ENCODE data around the gene STRIT1.
"Not testable (repeated sequence)": the region's sequence is repeated elsewhere in the genome, so short reads cannot be mapped to it uniquely, and the experiment has no call there.

STRIT1 gene

DNA sequence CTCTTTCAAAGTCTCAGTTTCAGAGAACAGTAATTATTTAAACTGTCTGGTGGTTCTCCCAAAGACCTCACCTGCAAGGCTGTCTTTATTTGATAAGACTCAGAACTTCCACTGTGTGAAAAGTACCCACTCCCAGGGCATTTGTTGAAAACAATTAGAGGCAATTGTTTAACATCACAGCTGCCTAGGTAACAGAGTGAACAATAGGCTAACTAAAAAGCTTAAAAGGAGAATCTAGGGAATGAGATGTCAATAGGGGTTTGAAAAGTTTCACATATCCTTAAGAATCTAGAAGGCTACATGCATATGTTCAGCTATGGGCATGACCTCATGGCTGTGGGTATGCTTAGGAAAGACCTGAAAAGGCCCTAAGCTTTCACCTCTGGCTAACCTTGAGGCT, 2.9 kb upstream of the STRIT1 start:
- ATAC-seq (no peak), DNase-seq (no peak)
- no peak overlapping the region for H3K4me3 Mint-ChIP-seq
- peaks cover 0 to 25% of the 10 kb centered on the region in 2 donors for H3K9me3 Mint-ChIP-seq
- H3K27ac Mint-ChIP-seq, result no peak overlapping the region
- H3K27me3 Mint-ChIP-seq, result no peaks in the 10 kb centered on the region
- no peaks in the 10 kb centered on the region for H3K4me1 Mint-ChIP-seq

DNA sequence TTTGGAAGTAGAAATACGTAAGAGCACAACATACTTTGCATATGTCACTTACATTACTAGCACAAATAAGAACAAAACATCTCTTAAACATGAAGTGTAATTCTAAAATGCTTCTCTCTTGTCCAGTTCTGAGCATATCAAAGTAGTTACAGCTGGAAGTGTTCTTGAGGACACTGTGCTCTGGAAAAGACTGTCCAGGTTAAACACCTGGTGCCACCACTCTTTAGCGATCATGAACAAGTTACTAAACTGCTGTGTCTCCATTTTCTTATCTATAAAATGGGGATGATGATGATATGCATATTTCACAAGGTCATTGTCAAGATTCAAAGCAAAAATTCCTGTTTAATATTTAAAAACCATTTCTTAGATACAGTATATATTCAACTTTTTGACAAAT, 790 bp downstream of the STRIT1 start:
- H3K4me3 Mint-ChIP-seq, result no peak overlapping the region
- ATAC-seq, result no peak
- H3K27me3 Mint-ChIP-seq, result no peaks in the 10 kb centered on the region

DNA sequence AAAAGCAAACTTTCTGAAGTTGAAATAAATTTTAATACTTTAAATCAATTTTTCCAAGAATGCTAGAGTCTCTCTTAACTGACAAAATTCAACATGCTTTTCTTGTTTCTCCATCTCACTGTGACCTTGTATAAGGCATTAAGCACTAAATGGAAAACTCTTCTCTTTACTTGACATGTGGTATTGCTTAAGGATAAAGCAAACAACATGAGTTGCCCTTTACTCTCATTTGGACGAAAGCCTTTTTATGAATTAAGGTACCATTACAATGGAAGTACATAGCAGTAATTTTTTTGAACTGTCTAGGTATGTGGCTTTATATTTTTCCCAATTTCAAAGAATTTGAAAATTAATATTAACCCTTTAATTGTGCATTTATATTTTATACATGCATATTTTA, 1.4 kb downstream of the STRIT1 start:
- no peak for DNase-seq
- ATAC-seq, result no peak
- Mint-ChIP-seq H3K9me3 (peaks cover 0 to 11% of the 10 kb centered on the region in 2 donors), H3K4me3 (no peak overlapping the region), H3K27me3 (no peaks in the 10 kb centered on the region), H3K27ac (no peak overlapping the region), H3K4me1 (no peaks in the 10 kb centered on the region)

More for the DNA sequence above, 790 bp downstream of the STRIT1 start:
- H3K4me1 Mint-ChIP-seq, result no peaks in the 10 kb centered on the region
- no peak overlapping the region for H3K27ac Mint-ChIP-seq
- no peak for DNase-seq
- H3K9me3 Mint-ChIP-seq, result peaks cover 0 to 16% of the 10 kb centered on the region in 2 donors

DNA sequence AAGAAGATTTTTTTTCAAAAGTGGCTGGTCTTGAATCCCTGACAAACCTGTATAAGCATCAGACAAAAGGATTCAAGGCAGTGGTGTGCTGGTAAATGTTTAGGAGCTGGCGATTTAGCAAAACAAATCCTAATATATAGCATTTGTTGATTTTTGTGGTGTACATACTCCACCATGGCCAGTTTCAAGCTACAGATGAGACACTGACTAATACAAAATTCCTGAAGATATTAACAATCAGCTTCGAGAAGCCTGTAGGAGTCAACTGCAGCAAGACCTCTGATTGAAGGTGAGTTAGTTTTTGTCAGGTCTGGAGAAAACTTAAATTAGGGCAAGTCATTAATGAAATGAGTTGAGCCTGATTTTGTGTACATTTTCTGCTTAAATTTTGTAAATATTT, 6.7 kb downstream of the STRIT1 start:
- H3K4me3 Mint-ChIP-seq, result no peak overlapping the region
- DNase-seq (no peak), ATAC-seq (no peak)
- H3K4me1 Mint-ChIP-seq, result no peaks in the 10 kb centered on the region
- no peaks in the 10 kb centered on the region for H3K9me3 Mint-ChIP-seq
- H3K27ac Mint-ChIP-seq, result no peak overlapping the region
- no peaks in the 10 kb centered on the region for H3K27me3 Mint-ChIP-seq

DNA sequence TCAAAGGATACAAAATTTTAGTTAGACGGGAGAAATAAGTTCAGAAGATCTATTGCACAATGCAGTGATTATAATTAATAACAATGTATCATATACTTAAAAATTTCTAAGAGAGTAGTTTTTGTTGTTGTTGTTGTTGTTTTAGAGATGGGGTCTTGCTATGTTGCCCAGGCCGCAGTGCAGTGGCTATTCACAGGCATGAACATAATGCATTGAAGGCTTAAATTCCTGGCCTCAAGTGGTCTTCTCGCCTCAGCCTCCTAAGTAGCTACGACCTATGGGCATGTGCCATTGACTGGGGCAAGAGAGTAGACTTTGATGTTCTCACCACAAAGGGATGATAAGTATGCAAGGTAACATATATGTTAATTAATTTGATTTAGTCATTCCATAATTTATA, 7.5 kb downstream of the STRIT1 start:
- ATAC-seq (no peak), DNase-seq (no peak)
- Mint-ChIP-seq H3K4me3 (no peak overlapping the region), H3K4me1 (no peaks in the 10 kb centered on the region), H3K9me3 (no peaks in the 10 kb centered on the region), H3K27ac (no peak overlapping the region), H3K27me3 (no peaks in the 10 kb centered on the region)

DNA sequence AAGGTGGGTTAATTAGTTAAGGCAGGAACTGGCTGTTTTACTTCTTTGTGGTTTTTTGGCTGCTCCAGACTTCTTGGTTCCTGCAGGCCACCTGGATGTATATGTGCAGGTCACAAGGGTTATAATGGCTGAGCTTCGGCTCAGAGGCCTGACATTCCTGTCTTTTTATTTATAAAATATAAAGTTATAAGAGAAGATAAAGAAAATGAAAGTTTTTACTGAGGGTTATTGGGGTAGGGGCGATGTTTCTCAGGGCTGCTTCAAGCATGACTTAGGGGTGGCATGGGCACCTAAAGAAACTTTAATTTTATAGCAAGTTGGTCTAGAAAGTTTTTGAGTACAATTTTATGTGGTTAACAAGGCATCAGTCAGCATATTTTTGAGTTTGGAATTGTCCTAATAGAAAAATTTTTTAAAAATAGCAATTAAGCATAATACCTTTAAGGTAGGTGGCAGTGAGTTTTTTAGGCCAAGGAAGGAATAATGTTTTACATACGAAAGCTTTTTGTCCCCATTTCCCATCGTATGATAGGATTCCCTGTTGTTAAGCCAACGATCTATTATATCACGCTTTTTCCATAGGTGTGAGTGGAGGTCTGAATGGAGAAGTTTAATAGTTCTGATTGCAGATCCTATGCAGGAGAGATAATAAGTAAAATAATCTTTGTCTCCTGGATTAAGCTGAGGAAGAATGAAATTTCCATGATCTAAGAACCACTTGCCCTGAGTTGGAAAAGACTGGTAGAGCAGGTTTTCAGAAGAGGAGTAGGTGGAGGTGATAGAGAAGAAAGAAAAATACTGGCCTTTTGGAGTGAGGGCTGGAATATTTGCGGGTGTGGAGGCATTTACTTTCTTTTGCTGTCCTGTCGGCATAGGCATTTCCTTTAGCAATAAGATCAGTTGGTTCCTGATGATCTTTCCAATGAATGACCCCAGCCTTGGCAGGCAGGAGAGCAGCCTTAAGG, 10.1 kb downstream of the STRIT1 start:
- no peak for DNase-seq
- Mint-ChIP-seq H3K4me3 (no peak overlapping the region), H3K9me3 (peaks cover 11 to 20% of the 10 kb centered on the region in 2 donors), H3K27ac (no peak overlapping the region), H3K4me1 (no peaks in the 10 kb centered on the region), H3K27me3 (no peaks in the 10 kb centered on the region)
- ATAC-seq, result no peak

DNA sequence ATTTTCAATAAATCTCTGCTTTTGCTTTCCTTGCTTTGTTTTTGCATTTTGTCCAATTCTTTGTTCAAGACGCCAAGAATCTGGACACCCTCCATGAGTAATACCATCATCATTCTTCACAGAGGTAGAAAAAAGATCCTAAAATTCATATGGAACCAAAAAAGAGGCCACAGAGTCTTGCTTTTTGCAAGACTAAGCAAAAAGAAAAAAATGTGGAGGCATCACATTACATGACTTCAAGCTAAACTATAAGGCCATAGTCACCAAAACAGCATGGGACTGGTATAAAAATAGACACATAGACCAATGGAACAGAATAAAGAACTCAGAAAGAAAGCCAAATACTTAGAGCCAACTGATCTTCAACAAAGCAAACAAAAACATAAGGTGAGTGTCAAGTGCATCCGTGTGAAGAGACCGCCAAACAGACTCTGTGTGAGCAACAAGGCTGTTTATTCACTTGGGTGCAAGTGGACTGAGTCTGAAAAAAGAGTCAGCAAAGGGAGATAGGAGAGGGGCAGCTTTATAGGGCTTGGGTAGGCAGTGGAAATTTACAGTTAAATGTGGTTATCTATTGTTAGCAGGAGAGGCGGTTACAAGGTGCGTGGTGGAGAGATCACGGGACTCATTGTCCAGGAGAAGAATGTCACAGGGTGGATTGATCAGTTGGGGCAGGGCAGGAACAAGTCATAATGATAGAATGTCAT, 10.9 kb downstream of the STRIT1 start:
- H3K9me3 Mint-ChIP-seq, result peaks cover 11 to 20% of the 10 kb centered on the region in 2 donors
- H3K4me1 Mint-ChIP-seq, result no peaks in the 10 kb centered on the region
- H3K27ac Mint-ChIP-seq, result no peak overlapping the region
- no peaks in the 10 kb centered on the region for H3K27me3 Mint-ChIP-seq
- no peak for ATAC-seq
- no peak for DNase-seq
- H3K4me3 Mint-ChIP-seq, result no peak overlapping the region

DNA sequence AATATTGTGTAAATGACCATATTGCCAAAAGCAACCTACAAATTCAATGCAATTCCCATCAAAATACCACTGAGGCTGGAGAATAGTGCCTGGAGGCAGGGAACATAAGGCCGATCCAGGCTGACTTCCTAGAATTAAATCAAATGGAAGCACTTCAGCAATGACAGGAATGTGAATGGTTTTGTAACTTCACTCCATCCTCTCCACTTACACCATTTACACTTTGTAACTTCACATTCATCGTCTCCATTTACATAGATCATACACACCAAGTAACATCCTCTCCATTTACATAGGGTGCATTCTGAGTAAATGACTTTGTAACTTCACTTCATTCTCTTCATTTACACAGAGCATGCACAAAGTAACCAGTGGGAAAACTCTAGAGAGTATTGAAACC, 11.6 kb downstream of the STRIT1 start:
- DNase-seq (no peak), ATAC-seq (no peak)
- Mint-ChIP-seq H3K27ac (no peak overlapping the region), H3K4me3 (no peak overlapping the region), H3K27me3 (no peaks in the 10 kb centered on the region), H3K9me3 (peaks cover 11 to 20% of the 10 kb centered on the region in 2 donors), H3K4me1 (no peaks in the 10 kb centered on the region)

DNA sequence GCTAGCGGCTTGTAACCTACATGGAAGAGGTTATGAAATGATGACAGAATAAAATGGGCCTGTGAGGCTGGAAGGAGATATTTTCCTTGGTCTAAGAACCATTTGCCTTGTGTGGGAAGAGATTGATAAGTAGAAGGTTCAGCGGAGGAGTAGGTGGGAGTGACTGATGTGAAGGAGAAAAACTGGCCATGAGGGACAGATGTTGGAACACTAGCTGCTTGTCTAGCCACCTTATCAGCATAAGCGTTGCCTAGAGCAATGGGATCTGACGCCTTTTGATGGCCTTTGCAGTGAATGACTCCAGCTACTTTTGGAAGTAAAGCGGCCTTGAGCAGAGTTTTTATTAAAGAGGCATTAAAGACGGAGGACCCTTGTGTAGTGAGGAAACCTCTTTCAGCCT, 17.4 kb downstream of the STRIT1 start:
- not testable (repeated sequence) for DNase-seq, ATAC-seq, H3K27me3 Mint-ChIP-seq, H3K27ac Mint-ChIP-seq, H3K4me1 Mint-ChIP-seq, H3K4me3 Mint-ChIP-seq
- H3K9me3 Mint-ChIP-seq, result peaks cover 11 to 20% of the 10 kb centered on the region in 2 donors

DNA sequence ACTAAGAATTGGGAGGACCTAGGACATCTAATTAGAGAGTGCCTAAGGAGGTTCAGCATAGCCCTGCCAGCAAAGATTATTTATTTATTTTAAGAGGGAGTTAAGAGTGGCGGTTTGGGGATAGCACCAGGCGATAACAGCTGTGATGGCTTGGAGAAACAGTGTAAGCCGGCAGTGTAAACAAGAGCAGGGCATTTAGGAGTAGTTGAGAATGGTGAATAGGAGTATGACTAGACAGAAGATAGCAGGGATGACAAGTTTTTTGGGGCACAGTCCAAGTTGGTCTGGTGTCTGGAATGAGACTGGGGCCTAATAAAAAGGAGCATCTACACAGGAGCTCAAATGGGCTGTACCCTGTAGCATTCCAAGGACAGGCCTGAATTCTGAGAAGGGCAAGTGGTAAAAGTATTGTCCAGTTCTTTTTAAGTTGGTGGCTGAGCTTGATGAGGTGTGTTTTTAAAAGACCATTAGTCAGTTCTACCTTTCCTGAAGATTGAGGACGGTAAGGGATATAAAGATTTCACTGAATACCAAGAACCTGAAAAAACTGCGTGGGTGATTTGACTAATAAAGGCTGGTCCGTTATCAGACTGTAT, 18.2 kb downstream of the STRIT1 start:
- H3K27me3 Mint-ChIP-seq, ATAC-seq, H3K27ac Mint-ChIP-seq, H3K4me3 Mint-ChIP-seq, H3K4me1 Mint-ChIP-seq, DNase-seq: not testable (repeated sequence)
- peaks cover 11 to 20% of the 10 kb centered on the region in 2 donors for H3K9me3 Mint-ChIP-seq

DNA sequence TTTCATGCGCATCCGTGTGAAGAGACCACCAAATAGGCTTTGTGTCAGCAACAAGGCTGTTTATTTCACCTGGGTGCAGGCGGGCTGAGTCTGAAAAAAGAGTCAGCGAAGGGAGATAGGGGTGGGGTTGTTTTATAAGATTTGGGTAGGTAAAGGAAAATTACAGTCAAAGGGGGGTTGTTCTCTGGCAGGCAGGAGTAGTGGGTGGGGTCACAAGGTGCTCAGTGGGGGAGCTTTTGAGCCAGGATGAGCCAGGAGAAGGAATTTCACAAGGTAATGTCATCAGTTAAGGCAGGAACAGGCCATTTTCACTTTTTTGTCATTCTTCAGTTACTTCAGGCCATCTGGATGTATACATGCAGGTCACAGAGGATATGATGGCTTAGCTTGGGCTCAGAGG, 19.0 kb downstream of the STRIT1 start:
- not testable (repeated sequence) for H3K4me1 Mint-ChIP-seq, H3K27me3 Mint-ChIP-seq, H3K4me3 Mint-ChIP-seq, ATAC-seq, DNase-seq, H3K27ac Mint-ChIP-seq
- peaks cover 10 to 11% of the 10 kb centered on the region in 2 donors for H3K9me3 Mint-ChIP-seq

DNA sequence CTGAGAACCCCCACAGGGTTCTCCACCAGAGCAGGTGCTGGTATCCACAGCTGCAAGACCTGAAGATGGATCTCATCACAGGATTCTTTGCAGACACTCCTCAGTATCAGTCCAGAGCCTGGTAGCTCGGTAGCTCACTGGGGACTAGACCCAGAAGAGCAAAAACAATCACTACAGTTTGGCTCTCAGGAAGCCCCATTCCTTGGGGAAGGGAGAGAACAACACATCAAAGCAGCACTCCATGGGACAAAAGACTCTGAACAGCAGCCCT, 22.2 kb downstream of the STRIT1 start:
- no peak for ATAC-seq

DNA sequence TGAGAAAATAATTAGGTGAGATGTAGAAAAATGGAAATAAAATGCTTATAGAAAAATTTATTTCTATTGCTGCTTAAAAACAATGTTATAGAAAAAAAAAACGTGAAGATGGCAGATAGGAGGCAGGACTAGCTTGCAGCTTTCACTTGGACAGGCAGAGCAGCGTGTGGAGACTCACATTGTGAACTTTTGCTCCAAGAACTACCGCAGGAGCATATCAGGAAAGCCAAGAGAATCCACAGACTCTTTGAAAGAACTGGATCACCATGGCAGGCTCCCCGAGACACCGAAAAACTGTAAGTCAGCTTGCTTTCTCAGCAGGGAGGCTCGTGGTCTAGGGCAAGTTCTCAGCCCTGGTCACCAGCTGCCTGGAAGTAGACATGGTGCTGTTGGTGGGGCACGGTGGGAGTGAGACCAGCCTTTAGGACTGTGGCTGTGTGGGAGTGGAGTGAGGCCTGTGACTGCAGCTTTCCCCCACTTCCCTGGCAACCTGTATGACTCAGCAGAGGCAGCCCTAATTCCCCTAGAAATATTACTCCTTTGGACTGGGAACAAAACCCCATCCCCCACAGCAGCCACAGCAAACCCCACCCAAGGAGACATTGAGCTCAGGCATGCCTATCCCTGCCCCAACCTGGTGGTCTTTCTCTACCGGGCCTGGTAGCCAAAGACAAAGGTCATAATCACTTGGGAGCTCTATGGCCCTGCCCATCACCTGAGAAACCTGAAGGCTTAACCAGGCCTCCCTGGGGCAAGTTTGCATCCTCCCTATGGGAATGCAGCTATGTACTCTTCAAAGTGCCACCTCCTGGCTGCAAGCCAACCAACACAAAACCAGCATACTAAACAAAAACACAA, 22.8 kb downstream of the STRIT1 start:
- DNase-seq (no peak), ATAC-seq (no peak)
- no peak overlapping the region for H3K4me3 Mint-ChIP-seq
- no peak overlapping the region for H3K27ac Mint-ChIP-seq
- no peaks in the 10 kb centered on the region for H3K27me3 Mint-ChIP-seq
- no peaks in the 10 kb centered on the region for H3K9me3 Mint-ChIP-seq
- no peaks in the 10 kb centered on the region for H3K4me1 Mint-ChIP-seq

More for the DNA sequence above, 22.2 kb downstream of the STRIT1 start:
- DNase-seq, result no peak
- Mint-ChIP-seq H3K4me1 (no peaks in the 10 kb centered on the region), H3K4me3 (no peak overlapping the region), H3K27ac (no peak overlapping the region), H3K9me3 (no peaks in the 10 kb centered on the region), H3K27me3 (no peaks in the 10 kb centered on the region)

DNA sequence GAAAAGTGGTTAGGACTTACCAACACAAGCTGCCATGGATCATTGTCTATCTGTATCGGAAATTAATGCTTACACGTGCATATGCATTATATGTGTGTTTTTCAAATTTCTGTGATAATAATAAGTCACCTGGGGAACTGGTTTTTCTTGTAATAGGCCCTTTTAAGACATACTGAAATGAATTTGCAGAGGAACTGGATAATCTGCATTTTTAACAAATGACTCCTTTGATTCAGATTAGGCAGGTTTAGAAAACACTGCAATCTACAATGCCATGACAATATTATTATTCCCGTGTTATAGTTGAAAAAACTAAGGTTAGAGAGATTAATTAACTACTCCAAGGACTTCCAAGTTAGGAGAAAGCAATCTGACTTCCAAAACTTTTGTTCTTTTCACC, 23.4 kb downstream of the STRIT1 start:
- Mint-ChIP-seq H3K9me3 (no peaks in the 10 kb centered on the region), H3K27me3 (no peaks in the 10 kb centered on the region), H3K4me3 (no peak overlapping the region), H3K27ac (no peak overlapping the region), H3K4me1 (no peaks in the 10 kb centered on the region)
- no peak for ATAC-seq
- no peak for DNase-seq

DNA sequence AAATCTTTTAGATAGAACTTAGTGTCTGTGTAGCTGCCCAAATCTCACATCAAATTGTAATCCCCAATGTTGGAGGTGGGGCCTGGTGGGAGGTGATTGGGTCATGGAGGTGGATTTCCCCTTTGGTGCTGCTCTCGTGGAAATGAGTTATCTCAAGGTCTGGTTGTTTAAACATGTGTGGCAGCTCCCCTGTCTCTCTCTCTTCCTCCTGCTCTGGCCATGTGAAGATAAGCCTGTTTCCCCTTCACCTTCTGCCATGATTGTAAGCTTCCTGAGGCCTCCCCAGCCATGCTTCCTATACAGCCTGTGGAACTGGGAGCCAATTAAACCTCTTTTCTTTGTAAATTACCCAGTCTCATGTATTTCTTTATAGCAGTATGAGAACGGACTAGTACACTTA, 30.6 kb downstream of the STRIT1 start:
- not testable (repeated sequence) for H3K4me3 Mint-ChIP-seq, H3K4me1 Mint-ChIP-seq, H3K9me3 Mint-ChIP-seq, DNase-seq, ATAC-seq, H3K27me3 Mint-ChIP-seq
- H3K27ac Mint-ChIP-seq, result peak overlapping the region in 1 of 2 donors; percentile 15
